NCI-H2196 (cell line): ENCODE measurements around the gene ZNF790.
A peak's percentile ranks its signal among the peaks of the same experiment; 100 is the strongest.

Source experiments
- DNase-seq: peaks from one replicate; lab custom pipeline; 2025; ENCODE audit not compliant: unreplicated experiment; lab: John Stamatoyannopoulos, UW

The ZNF790 gene

DNA sequence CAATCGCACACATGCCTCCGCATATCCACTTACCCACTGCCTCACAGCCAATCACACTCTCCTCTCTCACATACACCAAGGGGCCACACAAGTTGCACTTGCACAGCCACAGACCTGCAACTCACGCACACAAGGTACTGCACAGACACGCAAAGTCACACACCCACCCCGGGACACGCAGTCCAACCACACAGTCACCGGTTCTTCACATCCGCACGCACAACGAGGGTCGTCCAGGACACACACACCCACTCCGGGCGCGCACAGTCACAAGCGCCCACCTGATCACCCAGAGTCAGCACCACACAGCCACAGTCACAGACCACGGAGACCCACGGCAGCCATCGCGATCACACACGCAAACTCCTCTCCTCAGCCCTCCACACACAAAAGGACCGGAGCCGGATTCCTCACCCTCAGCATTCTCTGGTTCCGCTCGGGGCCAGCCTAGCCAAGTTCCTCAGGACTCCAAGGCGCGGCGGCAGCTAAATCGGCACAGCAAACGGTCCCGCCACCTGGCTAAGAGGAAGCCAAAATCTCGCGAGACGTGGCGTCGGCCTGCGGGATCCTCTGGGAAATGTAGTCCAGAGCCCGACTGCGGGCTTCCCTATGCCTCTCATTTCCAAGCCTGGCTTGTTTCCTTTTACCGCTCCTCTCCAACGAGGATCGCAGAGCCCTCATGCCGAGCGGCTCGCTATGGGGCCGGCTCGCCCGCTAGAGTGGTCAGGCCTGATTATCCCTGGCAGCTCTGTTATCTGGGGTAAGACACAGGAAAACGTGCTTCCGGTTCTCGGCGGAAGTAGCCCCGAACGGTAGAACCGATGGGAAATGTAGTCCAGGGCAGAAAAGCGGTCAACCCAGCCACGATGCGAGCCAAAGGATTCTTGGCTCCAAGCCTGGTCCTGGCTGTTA, 65.6 kb downstream of the ZNF790 start, which contains the start of gene ZNF850:
ZNF850 (minus strand) TSS at position 497 of the 912 bp plus-strand sequence. CDS start 10,201 bp downstream, outside the sequence.
- peak; percentile 95 for DNase-seq

DNA sequence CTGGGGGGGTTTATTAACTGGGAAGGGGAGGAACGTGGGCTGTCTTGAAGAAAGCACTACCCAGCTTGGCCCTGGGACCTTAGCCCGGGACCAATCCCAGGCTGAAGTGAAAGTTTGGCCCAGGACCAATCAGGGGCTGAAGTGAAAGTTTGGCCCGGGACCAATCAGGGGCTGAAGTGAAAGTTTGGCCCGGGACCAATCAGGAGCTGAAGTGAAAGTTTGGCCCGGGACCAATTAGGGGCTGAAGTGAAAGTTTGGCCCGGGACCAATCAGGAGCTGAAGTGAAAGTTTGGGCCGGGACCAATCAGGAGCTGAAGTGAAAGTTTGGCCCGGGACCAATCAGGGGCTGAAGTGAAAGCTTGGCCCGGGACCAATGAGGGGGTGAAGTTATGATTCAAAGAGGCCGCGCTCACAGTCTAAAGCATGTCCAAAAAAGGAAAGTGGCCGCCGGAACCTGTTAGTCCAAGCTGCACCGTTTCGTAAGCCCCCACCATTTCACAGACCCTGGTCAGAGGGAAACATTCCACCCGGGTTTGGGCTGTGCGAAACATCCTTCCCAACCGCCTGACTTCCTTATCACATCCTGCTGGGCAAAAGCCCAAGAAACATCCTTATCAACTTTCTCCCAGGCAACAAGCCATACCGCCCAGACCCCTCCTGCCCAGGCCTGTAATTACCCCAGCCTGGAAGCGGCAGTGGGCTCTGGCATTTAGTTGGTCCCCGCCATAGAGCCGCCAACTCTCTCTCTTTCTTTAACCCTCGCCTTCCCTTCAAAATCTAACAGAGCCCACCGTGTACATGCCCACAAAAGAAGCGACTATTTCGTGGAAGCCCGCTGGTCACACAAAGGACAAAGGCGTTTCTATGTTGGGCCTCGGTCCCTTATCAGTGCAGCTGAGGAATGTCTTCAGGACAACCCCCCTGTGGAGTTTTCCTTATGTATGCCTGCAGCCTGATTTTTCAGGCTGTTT, 66.6 kb downstream of the ZNF790 start:
- peak; percentile 81 for DNase-seq
